GM12878 (cell line): ENCODE results near the gene INF2. TPM values are rescaled to one million over a fixed set of nuclear protein-coding genes. Genes with fewer than 3 reads are reported as not detected.

ENCODE experiments used
- ATAC-seq: fragments of 200-7000 bp; cut with Tn5 transposase; 3 replicates; pipeline ENCODE4 v1.9.1; 2020; ENCODE audit warnings: mild to moderate bottlenecking, moderate library complexity
- BruUV-seq: library from RNA; stranded (reverse); fragments of 400-500 nt; replicated peaks from 2 replicates; lab custom pipeline; 2021; lab: Mats Ljungman, UMichigan
- CTCF ChIA-PET: fragments of 300-600 bp; sonication (Branson Sonifier 250); formaldehyde crosslinking; extraction: SDS; loops from one replicate; lab custom pipeline; 2021; ENCODE audit warnings: inconsistent platforms; lab: Yijun Ruan, JAX
- POLR2A ChIA-PET: fragments of 350-600 bp; formaldehyde crosslinking; extraction: SDS; loops from one replicate; lab custom pipeline; 2021; ENCODE audit warnings: inconsistent platforms; lab: Charles Lee
- RAD21 ChIA-PET: fragments of 300-600 bp; sonication (Branson Sonifier 250); formaldehyde crosslinking; loops from one replicate; lab custom pipeline; 2023; ENCODE audit warnings: antibody characterized with exemption; ENCODE audit not compliant: unreplicated experiment; lab: Charles Lee
- SMC1A ChIA-PET: fragments of 300-600 bp; sonication (Branson Sonifier 250); formaldehyde crosslinking; loops from one replicate; lab custom pipeline; 2023; ENCODE audit not compliant: unreplicated experiment, uncharacterized antibody; lab: Charles Lee
- DNase-seq: peaks from one replicate; pipeline ENCODE4 v3.0.0-alpha.2; 2011; ENCODE audit warnings: low read depth, low spot score
- FAIRE-seq: peaks from 3 replicates; lab custom pipeline; 2011; peaks lifted over from hg19 to GRCh38; lab: Jason Lieb, UNC
- H2AFZ ChIP-seq: 2 replicates; pipeline ENCODE4 v1.6.0; 2011; ENCODE audit warnings: low read depth, low read length, control low read depth; ENCODE audit not compliant: control insufficient read depth
- H3K27ac ChIP-seq: 2 replicates; pipeline ENCODE4 v1.5.1; 2011; ENCODE audit warnings: control low read depth; ENCODE audit not compliant: control insufficient read depth, insufficient read depth
- H3K27me3 ChIP-seq, 2 experiments: replicated peaks in 1 of 2; 2 replicates each; pipeline versions ENCODE4 v1.6.0 to v1.6.1; 2011; ENCODE audit warnings: low read length in 1 of 2; ENCODE audit not compliant: control insufficient read depth in 2 of 2, insufficient read depth in 2 of 2
- H3K36me3 ChIP-seq, 2 experiments: 2 replicates each; pipeline ENCODE4 v1.5.1; 2011; ENCODE audit warnings: low read length in 1 of 2; ENCODE audit not compliant: control insufficient read depth in 2 of 2, insufficient read depth in 2 of 2
- H3K4me1 ChIP-seq: 2 replicates; pipeline ENCODE4 v1.6.1; 2011; ENCODE audit warnings: mild to moderate bottlenecking, low read length, moderate library complexity, mixed read lengths; ENCODE audit not compliant: control insufficient read depth, insufficient read depth
- H3K4me2 ChIP-seq: 2 replicates; pipeline ENCODE4 v1.6.0; 2011; ENCODE audit warnings: control low read depth; ENCODE audit not compliant: control insufficient read depth, insufficient read depth
- H3K4me3 ChIP-seq: fragments of 200-600 bp; sonication (generic); 2 replicates; pipeline ENCODE4 v1.5.1; 2016
- H3K79me2 ChIP-seq: 2 replicates; pipeline ENCODE4 v1.6.0; 2011; ENCODE audit warnings: low read length; ENCODE audit not compliant: control insufficient read depth, insufficient read depth
- H3K9ac ChIP-seq: 2 replicates; pipeline ENCODE4 v1.8.0; 2011; ENCODE audit warnings: low read length, control low read depth, mixed read lengths; ENCODE audit not compliant: control insufficient read depth, insufficient read depth
- H3K9me3 ChIP-seq: replicated peaks from 3 replicates; pipeline ENCODE4 v1.5.1; 2011; ENCODE audit warnings: mild to moderate bottlenecking, low read length; ENCODE audit not compliant: control insufficient read depth, insufficient read depth
- H4K20me1 ChIP-seq: 2 replicates; pipeline ENCODE4 v1.6.0; 2011; ENCODE audit not compliant: control insufficient read depth, insufficient read depth
- BCL11A ChIP-seq: IDR thresholded peaks from 2 replicates; pipeline ENCODE4 v1.6.1; 2011; ENCODE audit warnings: low read depth, low read length
- BHLHE40 ChIP-seq, 2 experiments: fragments of 450-650 bp in 1 of 2; IDR thresholded peaks; 2 replicates each; pipeline ENCODE4 v1.6.1; 2011 to 2017; ENCODE audit warnings: low read depth in 2 of 2, borderline replicate concordance in 1 of 2, improper control_type of control experiment in 1 of 2, low read length in 1 of 2, mild to moderate bottlenecking in 1 of 2
- BMI1 ChIP-seq: fragments of 450-650 bp; IDR thresholded peaks from 2 replicates; pipeline ENCODE4 v1.6.1; 2016; ENCODE audit warnings: mild to moderate bottlenecking, moderate library complexity, borderline replicate concordance
- IKZF1 ChIP-seq: fragments of 450-650 bp; conservative IDR thresholded peaks from 2 replicates; pipeline ENCODE4 v1.6.1; 2017; ENCODE audit warnings: antibody characterized with exemption, mild to moderate bottlenecking
- IRF5 ChIP-seq: fragments of 450-650 bp; IDR thresholded peaks from 2 replicates; pipeline ENCODE4 v1.6.1; 2017; ENCODE audit warnings: borderline replicate concordance
- NFXL1 ChIP-seq: fragments of 450-650 bp; IDR thresholded peaks from 2 replicates; pipeline ENCODE4 v1.6.1; 2017; ENCODE audit warnings: antibody characterized with exemption, mild to moderate bottlenecking, borderline replicate concordance
- NFYA ChIP-seq: IDR thresholded peaks from 2 replicates; pipeline ENCODE4 v1.6.1; 2011; ENCODE audit warnings: low read depth, mild to moderate bottlenecking, low read length, improper control_type of control experiment, borderline replicate concordance
- RAD21 ChIP-seq: IDR thresholded peaks from 2 replicates; pipeline ENCODE4 v1.6.1; 2011; ENCODE audit warnings: mild to moderate bottlenecking, low read depth, low read length, moderate library complexity; ENCODE audit not compliant: insufficient read depth
- RUNX3 ChIP-seq: IDR thresholded peaks from 2 replicates; pipeline ENCODE4 v1.6.1; 2012; ENCODE audit warnings: low read length, inconsistent platforms
- ZBED1 ChIP-seq: IDR thresholded peaks from 2 replicates; pipeline ENCODE4 v1.6.1; 2016; ENCODE audit warnings: borderline replicate concordance
- ZNF384 ChIP-seq: IDR thresholded peaks from 2 replicates; pipeline ENCODE4 v1.6.1; 2012; ENCODE audit warnings: low read depth, mild to moderate bottlenecking, low read length, improper control_type of control experiment, borderline replicate concordance
- WGBS: methylation state at CpG from one replicate; pipeline ENCODE4 v1.1.6; 2016; ENCODE audit warnings: low lambda C conversion rate; ENCODE audit not compliant: insufficient replicate concordance, insufficient coverage; ENCODE audit errors: missing lambda C conversion rate; 5-methylcytosine and 5-hydroxymethylcytosine counted together
- in situ Hi-C: fragments of 300-500 bp; cut with MboI; formaldehyde crosslinking; loops from 9 replicates; pipeline ENCODE4 v1.14.3; 2018; ENCODE audit warnings: mixed read lengths
- intact Hi-C: fragments of 100-400 bp; cut with micrococcal nuclease; formaldehyde crosslinking; loops from one replicate; pipeline ENCODE4 v1.14.2; 2022; ENCODE audit not compliant: unreplicated experiment
- polyA plus RNA-seq, 11 experiments: library from polyadenylated mRNA; depleted of rRNA in 4 of 11; unstranded in 6 of 11; stranded (reverse) in 5 of 11; fragments of >200 nt; fragmentation: Nextera tagmentation in 4 of 11; fragmentation: Illumina TruSeq in 1 of 11; extraction: Ambion mirVana in 4 of 11; extraction: Trizol in 1 of 11; gene quantifications; 1 replicate in 1 of 11; 2 replicates in 10 of 11; pipeline versions ENCODE4 v1.2.1 to v1.2.3, GENCODE V29; 2011 to 2016; ENCODE audit warnings: inconsistent platforms in 2 of 11, missing spikeins in 2 of 11, low read depth in 1 of 11
- total RNA-seq, 4 experiments: library from RNA; depleted of rRNA in 3 of 4; stranded (reverse); fragments of >200 nt in 3 of 4; fragmentation: Illumina TruSeq in 1 of 4; extraction: Trizol in 1 of 4; gene quantifications; 2 replicates each; pipeline versions ENCODE4 v1.2.1 to v1.2.3, GENCODE V29; 2013 to 2021
- TF ChIP-seq, protein P1 (sequence below): IDR thresholded peaks from 2 replicates; pipeline ENCODE4 v1.6.1; 2011; ENCODE audit warnings: low read depth, mild to moderate bottlenecking, low read length, moderate library complexity, borderline replicate concordance; ENCODE audit errors: extremely low read depth

The INF2 gene
- total and polyA plus RNA-seq, 10 of the 15 experiments (the other 5 are each of a cell fraction or from before 2014, with no cell fraction given): 0.72 to 43.2 (median 8.3) TPM

GRCh38 chr14:104683653-104684448, 5.6 kb upstream of the INF2 start:
- Histone ChIP-seq H3K27me3 (no peaks in the 10 kb centered on the region), H3K4me3 (no peak overlapping the region), H3K9me3 (no peaks in the 10 kb centered on the region), H3K9ac (no peak overlapping the region), H2AFZ (no peak overlapping the region), H4K20me1 (no peaks in the 10 kb centered on the region), H3K4me1 (peaks cover 15% of the 10 kb centered on the region), H3K4me2 (no peak overlapping the region), H3K27ac (no peak overlapping the region), H3K36me3 (no peaks in the 10 kb centered on the region), H3K79me2 (no peaks in the 10 kb centered on the region)
- BruUV-seq: no TSS peak
- ChIA-PET POLR2A (no interaction called here), RAD21 (no interaction called here), CTCF (interaction anchor here (0.7 kb wide), 1 partner anchor 13 kb away, joined by 3 read pairs; no protein-coding TSS in a partner anchor), SMC1A (interaction anchor here (1.0 kb wide), 1 partner anchor 67 kb away, joined by 3 read pairs; no protein-coding TSS in a partner anchor)
- WGBS: 79% methylated on average over 22 of the region's 22 CpGs
- ATAC-seq: no peak
- no peak for TF ChIP-seq NFXL1
- in situ Hi-C loops: no loop called here
- intact Hi-C loops: no loop called here
- FAIRE-seq: no peak
- DNase-seq: no peak

- Histone ChIP-seq H2AFZ (no peak overlapping the region), H4K20me1 (no peaks in the 10 kb centered on the region), H3K4me2 (no peak overlapping the region), H3K9ac (no peak overlapping the region), H3K79me2 (no peaks in the 10 kb centered on the region), H3K27ac (no peak overlapping the region), H3K4me1 (peaks cover 18% of the 10 kb centered on the region), H3K9me3 (no peaks in the 10 kb centered on the region), H3K4me3 (no peak overlapping the region), H3K36me3 (no peaks in the 10 kb centered on the region), H3K27me3 (no peaks in the 10 kb centered on the region)
- 81% methylated on average over 10 of the region's 10 CpGs for WGBS
- in situ Hi-C loops: no loop called here
- ChIA-PET RAD21 (no interaction called here), POLR2A (no interaction called here), SMC1A (interaction anchor here (1.0 to 1.3 kb wide), 4 partner anchors 11 to 67 kb away, joined by 3 to 5 read pairs (median 3); no protein-coding TSS in a partner anchor), CTCF (interaction anchor here (0.7 to 1.1 kb wide), 2 partner anchors 13 to 37 kb away, joined by 3 to 4 read pairs; no protein-coding TSS in a partner anchor)
- no peak for FAIRE-seq
- no peak for DNase-seq
- BruUV-seq: no TSS peak
- intact Hi-C loops: no loop called here
- TF ChIP-seq IKZF1: no peak
- TF ChIP-seq BCL11A: no peak
- no peak for TF ChIP-seq IRF5
- TF ChIP-seq, protein P1, sequence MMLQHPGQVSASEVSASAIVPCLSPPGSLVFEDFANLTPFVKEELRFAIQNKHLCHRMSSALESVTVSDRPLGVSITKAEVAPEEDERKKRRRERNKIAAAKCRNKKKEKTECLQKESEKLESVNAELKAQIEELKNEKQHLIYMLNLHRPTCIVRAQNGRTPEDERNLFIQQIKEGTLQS: no peak
- TF ChIP-seq ZBED1: no peak
- TF ChIP-seq NFYA: no peak
- TF ChIP-seq RUNX3: no peak
- TF ChIP-seq ZNF384: no peak
- TF ChIP-seq BHLHE40 (IDR thresholded peaks at IDR 0.05; ENCODE audit: borderline replicate concordance in 1 of 2, low read depth in 2 of 2, low read length in 1 of 2): no peak
- no peak for TF ChIP-seq RAD21
- no peak for TF ChIP-seq BMI1
- no peak for ATAC-seq
Observed at GRCh38 chr14:104684449-104684821, 5.0 kb upstream of the INF2 start.
